CD14-positive monocyte (primary cell): Measurements from ENCODE around the gene PRKN. TPM values are rescaled to one million over a fixed set of nuclear protein-coding genes. Genes with fewer than 3 reads are reported as not detected.

Source experiments
- DNase-seq, 3 donors: peaks; one replicate each; pipeline ENCODE4 v3.0.0-alpha.2; 2011 to 2022
- H2AFZ ChIP-seq: 2 replicates; pipeline ENCODE4 v1.6.0; 2012; ENCODE audit warnings: mild to moderate bottlenecking, low read depth, low read length, inconsistent platforms; ENCODE audit not compliant: insufficient read depth, poor library complexity, severe bottlenecking
- H3K27ac ChIP-seq, 2 donors: 1 replicate in 1 of 2; 2 replicates in 1 of 2; pipeline ENCODE4 v1.5.1; 2012 to 2013; ENCODE audit warnings: low read length in 2 of 2, control low read depth in 1 of 2, inconsistent platforms in 1 of 2, low read depth in 1 of 2, mild to moderate bottlenecking in 1 of 2
- H3K27me3 ChIP-seq, 2 donors: one replicate each; pipeline versions ENCODE4 v1.6.0 to v1.6.1; 2011 to 2013; ENCODE audit warnings: low read length in 2 of 2; ENCODE audit not compliant: control insufficient read depth in 2 of 2, insufficient read depth in 2 of 2
- H3K36me3 ChIP-seq, 2 donors: replicated peaks in 1 of 2; 1 replicate in 1 of 2; 2 replicates in 1 of 2; pipeline versions ENCODE4 v1.5.1 to v1.6.1; 2012 to 2013; ENCODE audit warnings: low read length in 2 of 2, control low read depth in 1 of 2, inconsistent platforms in 1 of 2, mild to moderate bottlenecking in 1 of 2; ENCODE audit not compliant: insufficient read depth in 2 of 2, control insufficient read depth in 1 of 2
- H3K4me1 ChIP-seq, 2 donors: 1 replicate in 1 of 2; 2 replicates in 1 of 2; pipeline versions ENCODE4 v1.5.1 to v1.6.1; 2012 to 2013; ENCODE audit warnings: low read length in 2 of 2, control low read depth in 1 of 2, inconsistent platforms in 1 of 2, mild to moderate bottlenecking in 1 of 2, moderate library complexity in 1 of 2; ENCODE audit not compliant: insufficient read depth in 2 of 2, control insufficient read depth in 1 of 2
- H3K4me2 ChIP-seq: replicated peaks from 2 replicates; pipeline ENCODE3; 2012; ENCODE audit warnings: low read length, moderate library complexity, mild to moderate bottlenecking; ENCODE audit not compliant: poor library complexity, severe bottlenecking; ENCODE audit errors: extremely low read depth
- H3K4me3 ChIP-seq, 3 experiments: fragments of 200-600 bp in 1 of 3; sonication (generic) in 1 of 3; replicated peaks in 1 of 3; 1 replicate in 2 of 3; 2 replicates in 1 of 3; pipeline ENCODE4 v1.5.1; 2011 to 2013; ENCODE audit warnings: low read length in 3 of 3, mild to moderate bottlenecking in 3 of 3, control low read depth in 2 of 3, low read depth in 2 of 3, inconsistent platforms in 1 of 3, moderate library complexity in 1 of 3
- H3K79me2 ChIP-seq: 2 replicates; pipeline ENCODE4 v1.6.0; 2012; ENCODE audit warnings: mild to moderate bottlenecking, control low read depth, inconsistent platforms, low read length, moderate library complexity; ENCODE audit not compliant: insufficient read depth
- H3K9ac ChIP-seq: 2 replicates; pipeline ENCODE4 v1.6.0; 2017; ENCODE audit warnings: low read length, mild to moderate bottlenecking; ENCODE audit not compliant: insufficient read depth, poor library complexity, severe bottlenecking
- H3K9me3 ChIP-seq, 2 donors: replicated peaks in 1 of 2; 1 replicate in 1 of 2; 2 replicates in 1 of 2; pipeline versions ENCODE4 v1.5.1 to v1.6.1; 2012 to 2013; ENCODE audit warnings: low read length in 2 of 2, control low read depth in 1 of 2; ENCODE audit not compliant: control insufficient read depth in 1 of 2, insufficient read depth in 1 of 2
- H4K20me1 ChIP-seq: 2 replicates; pipeline ENCODE4 v1.6.0; 2012; ENCODE audit warnings: mild to moderate bottlenecking, low read length, control low read depth, moderate library complexity; ENCODE audit not compliant: insufficient read depth
- H3K27ac Mint-ChIP-seq, 7 donors: one replicate each; pipeline ENCODE4 v1.8.0; 2020; ENCODE audit warnings: mild to moderate bottlenecking in 7 of 7, mixed read lengths in 7 of 7, moderate library complexity in 6 of 7, inconsistent platforms in 2 of 7
- H3K27me3 Mint-ChIP-seq, 3 donors: one replicate each; pipeline ENCODE4 v1.8.0; 2021 to 2022; ENCODE audit warnings: low read depth in 3 of 3, mild to moderate bottlenecking in 3 of 3, mixed read lengths in 3 of 3, moderate library complexity in 3 of 3, inconsistent platforms in 1 of 3
- H3K36me3 Mint-ChIP-seq, 2 donors: one replicate each; pipeline ENCODE4 v1.8.0; 2020; ENCODE audit warnings: mixed read lengths in 2 of 2, inconsistent platforms in 1 of 2, mild to moderate bottlenecking in 1 of 2
- H3K4me1 Mint-ChIP-seq: one replicate; pipeline ENCODE4 v1.8.0; 2020; ENCODE audit warnings: mild to moderate bottlenecking, mixed read lengths
- H3K4me3 Mint-ChIP-seq, 2 donors: one replicate each; pipeline ENCODE4 v1.8.0; 2020; ENCODE audit warnings: mild to moderate bottlenecking in 2 of 2, mixed read lengths in 2 of 2, moderate library complexity in 1 of 2
- H3K9me3 Mint-ChIP-seq, 7 donors: one replicate each; pipeline ENCODE4 v1.8.0; 2020 to 2022; ENCODE audit warnings: mixed read lengths in 7 of 7, mild to moderate bottlenecking in 6 of 7, moderate library complexity in 6 of 7, inconsistent platforms in 2 of 7
- CTCF ChIP-seq: fragments of 200-600 bp; IDR thresholded peaks from one replicate; pipeline ENCODE4 v1.8.0; 2022; ENCODE audit warnings: antibody characterized with exemption, mild to moderate bottlenecking
- WGBS: methylation state at CpG from one replicate; pipeline ENCODE4 v1.1.5; 2013; ENCODE audit warnings: missing lambda C conversion rate; ENCODE audit not compliant: insufficient coverage; 5-methylcytosine and 5-hydroxymethylcytosine counted together
- intact Hi-C, 2 donors: fragments of 100-400 bp; cut with micrococcal nuclease; formaldehyde crosslinking; loops; one replicate each; pipeline versions ENCODE4 v1.15.0 to v1.15.1; 2023
- polyA plus RNA-seq, 3 donors: library from polyadenylated mRNA; depleted of rRNA in 1 of 3; unstranded in 2 of 3; stranded (reverse) in 1 of 3; fragments of 300-500 nt in 2 of 3; fragments of >200 nt in 1 of 3; fragmentation: Illumina TruSeq in 2 of 3; gene quantifications; 1 replicate in 2 of 3; 2 replicates in 1 of 3; pipeline ENCODE4 v1.2.3, GENCODE V29; 2012 to 2021

PRKN gene
- polyA plus RNA-seq, 3 donors = 0.19 to 0.21 TPM; not detected in 1

DNA sequence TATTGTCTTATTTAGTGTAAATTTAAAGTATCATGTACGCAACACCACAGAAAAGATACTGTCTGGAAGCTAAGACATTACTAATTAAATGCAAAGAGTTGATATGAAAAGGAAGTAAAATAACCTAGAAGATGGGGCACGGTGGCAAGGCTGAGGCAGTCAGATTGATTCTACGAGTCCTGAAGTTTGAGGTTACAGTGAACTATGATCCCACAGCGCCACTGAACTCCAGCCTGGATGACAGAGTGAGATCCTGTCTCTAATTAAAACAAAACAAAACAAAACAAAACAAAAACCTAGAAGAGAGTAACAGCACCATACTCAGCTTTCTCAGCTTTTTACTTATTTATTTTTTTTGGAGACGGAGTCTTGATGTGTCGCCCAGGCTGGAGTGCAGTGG lies 199.0 kb downstream of the PRKN start:
- H3K36me3 Mint-ChIP-seq = no peaks in the 10 kb centered on the region
- no peak overlapping the region for H3K27ac ChIP-seq
- H3K36me3 ChIP-seq = no peaks in the 10 kb centered on the region
- WGBS = 88% methylated on average over 4 of the region's 6 CpGs
- no peak overlapping the region for H3K27ac Mint-ChIP-seq
- no peak overlapping the region for H3K4me2 ChIP-seq
- H3K79me2 ChIP-seq = no peaks in the 10 kb centered on the region
- no peak for TF ChIP-seq CTCF
- H2AFZ ChIP-seq = no peak overlapping the region
- H3K4me3 Mint-ChIP-seq = no peak overlapping the region
- no peaks in the 10 kb centered on the region for H3K4me1 ChIP-seq
- peaks cover 0 to 7% of the 10 kb centered on the region in 2 donors for H3K9me3 ChIP-seq
- H4K20me1 ChIP-seq = no peaks in the 10 kb centered on the region
- no peaks in the 10 kb centered on the region for H3K4me1 Mint-ChIP-seq
- intact Hi-C loops = no loop called here
- H3K27me3 Mint-ChIP-seq = peaks cover 0 to 2% (median 0%) of the 10 kb centered on the region in 3 donors
- H3K9ac ChIP-seq = no peak overlapping the region
- no peak for DNase-seq
- H3K4me3 ChIP-seq = no peak overlapping the region
- no peaks in the 10 kb centered on the region for H3K27me3 ChIP-seq
- peaks cover 0 to 13% (median 5%) of the 10 kb centered on the region in 7 donors for H3K9me3 Mint-ChIP-seq

- Histone ChIP-seq H3K4me2 (no peak overlapping the region), H3K9me3 (peaks cover 0 to 7% of the 10 kb centered on the region in 2 donors), H3K79me2 (no peaks in the 10 kb centered on the region), H2AFZ (no peak overlapping the region), H4K20me1 (no peaks in the 10 kb centered on the region), H3K9ac (no peak overlapping the region), H3K27ac (no peak overlapping the region), H3K4me3 (no peak overlapping the region), H3K36me3 (no peaks in the 10 kb centered on the region), H3K4me1 (no peaks in the 10 kb centered on the region), H3K27me3 (no peaks in the 10 kb centered on the region)
- H3K4me1 Mint-ChIP-seq = no peaks in the 10 kb centered on the region
- H3K27me3 Mint-ChIP-seq = peaks cover 0 to 2% (median 0%) of the 10 kb centered on the region in 3 donors
- WGBS = 86% methylated on average over 1 of the region's 7 CpGs
- H3K27ac Mint-ChIP-seq = peak overlapping the region in 1 of 7 donors; percentile 68
- H3K9me3 Mint-ChIP-seq = peaks cover 0 to 14% (median 7%) of the 10 kb centered on the region in 7 donors
- H3K36me3 Mint-ChIP-seq = no peaks in the 10 kb centered on the region
- no peak for DNase-seq
- intact Hi-C loops = no loop called here
- no peak overlapping the region for H3K4me3 Mint-ChIP-seq
- no peak for TF ChIP-seq CTCF
Observed at GRCh38 chr6:162526960-162527359, 200.6 kb downstream of the PRKN start.
